Activated naive CD4-positive, alpha-beta T cell treated with Interleukin-2 at 50 U/mL for 16 hours (primary cell): ENCODE measurements around the gene CHMP6.
A peak's percentile ranks its signal among the peaks of the same experiment; 100 is the strongest.

ENCODE experiments used
- DNase-seq: peaks from one replicate; pipeline ENCODE4 v3.0.0-alpha.2; 2020

CHMP6 gene

DNA sequence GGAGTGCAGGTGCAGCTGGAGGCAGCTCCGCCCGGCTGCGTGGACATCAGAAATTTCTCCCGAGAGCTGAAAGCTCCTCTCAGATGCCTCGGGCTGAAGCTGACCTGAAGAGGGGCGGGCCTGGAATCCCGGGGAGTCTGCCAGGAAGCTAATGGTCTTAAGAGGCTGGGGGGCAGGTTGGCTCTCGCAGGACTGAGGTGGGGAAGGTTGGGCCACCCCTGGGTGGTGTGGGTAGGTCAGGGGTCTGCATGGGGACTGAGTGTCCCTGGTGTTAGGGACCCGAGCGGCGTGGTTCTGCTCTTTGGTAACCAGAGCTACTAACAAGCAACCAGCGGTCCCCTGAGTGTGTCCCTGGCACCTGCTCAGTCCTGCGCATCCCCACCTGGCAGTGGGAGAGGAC, 3.5 kb downstream of the CHMP6 start:
- DNase-seq, result no peak

DNA sequence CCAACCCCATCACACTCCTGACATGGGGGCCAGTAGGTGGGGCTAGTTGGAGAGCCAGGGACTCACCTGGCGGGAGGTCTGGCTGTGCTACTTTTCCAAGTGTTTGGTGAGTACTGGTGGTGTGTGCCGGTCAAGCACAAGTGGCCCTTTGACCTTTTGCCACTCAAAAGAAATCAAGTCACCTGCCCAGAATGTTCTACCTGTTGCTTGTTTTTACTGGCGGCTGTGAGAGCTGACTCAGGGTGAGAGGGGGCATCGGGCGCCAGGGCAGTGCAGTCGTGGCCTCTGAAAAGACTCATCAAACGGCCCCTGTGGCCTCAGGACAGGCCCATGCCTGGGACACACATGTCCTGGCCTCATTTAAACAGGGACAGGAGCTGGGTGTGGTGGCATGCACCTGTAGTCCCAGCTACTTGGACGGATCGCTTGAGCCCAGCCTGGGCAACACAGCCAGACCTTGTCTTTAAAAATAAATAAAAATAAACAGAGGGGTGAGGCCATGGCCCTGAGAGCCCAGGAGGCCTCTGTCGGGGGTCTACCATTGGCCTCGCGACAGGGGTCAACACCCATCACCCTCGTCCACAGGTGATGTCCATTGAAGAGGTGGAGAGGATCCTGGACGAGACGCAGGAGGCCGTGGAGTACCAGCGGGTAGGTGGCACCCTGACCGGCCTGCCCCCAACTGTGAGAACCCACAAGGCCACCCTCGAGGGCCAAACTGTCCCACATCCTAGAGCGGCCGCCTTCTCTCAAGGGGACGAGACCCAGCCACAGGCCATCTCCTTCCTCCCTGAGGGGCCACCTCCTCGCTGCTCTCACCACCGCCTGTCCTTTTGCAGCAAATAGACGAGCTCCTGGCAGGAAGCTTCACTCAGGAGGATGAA, 5.0 kb downstream of the CHMP6 start:
- no peak for DNase-seq

DNA sequence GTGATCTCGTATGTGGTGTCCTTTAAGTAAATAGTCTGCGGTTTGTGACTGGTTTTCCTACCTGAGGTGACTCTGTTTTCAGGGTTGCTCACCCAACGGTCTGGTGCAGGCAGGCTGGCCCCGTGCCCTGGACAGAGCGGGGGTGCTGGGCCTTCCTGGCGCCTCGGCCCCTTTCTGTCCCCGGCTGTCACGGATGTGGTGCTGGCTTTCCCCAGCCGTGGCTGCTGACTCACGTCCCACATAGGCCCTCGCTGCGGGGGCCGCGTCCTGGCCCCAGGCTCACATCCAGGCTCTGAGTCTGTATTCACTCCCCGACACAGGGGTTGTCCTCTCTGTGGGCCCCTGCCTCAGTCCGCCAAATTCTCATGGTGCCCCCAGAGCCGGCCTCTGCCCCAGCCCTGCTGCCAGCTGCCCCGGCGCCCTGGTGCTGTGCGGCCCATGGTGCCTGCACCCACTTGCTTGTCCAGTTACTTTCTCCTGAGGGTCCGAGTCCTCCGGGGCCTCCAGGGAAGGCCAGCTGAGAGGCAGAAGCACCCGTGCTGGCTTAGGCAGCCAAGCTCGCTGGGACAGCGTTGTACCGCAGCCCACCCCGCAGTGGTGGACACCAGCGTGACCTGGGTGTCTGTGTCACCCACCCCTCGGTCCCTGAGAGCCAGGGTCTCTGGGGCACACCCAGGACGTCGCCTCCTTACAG, 5.9 kb downstream of the CHMP6 start:
- DNase-seq, result no peak

DNA sequence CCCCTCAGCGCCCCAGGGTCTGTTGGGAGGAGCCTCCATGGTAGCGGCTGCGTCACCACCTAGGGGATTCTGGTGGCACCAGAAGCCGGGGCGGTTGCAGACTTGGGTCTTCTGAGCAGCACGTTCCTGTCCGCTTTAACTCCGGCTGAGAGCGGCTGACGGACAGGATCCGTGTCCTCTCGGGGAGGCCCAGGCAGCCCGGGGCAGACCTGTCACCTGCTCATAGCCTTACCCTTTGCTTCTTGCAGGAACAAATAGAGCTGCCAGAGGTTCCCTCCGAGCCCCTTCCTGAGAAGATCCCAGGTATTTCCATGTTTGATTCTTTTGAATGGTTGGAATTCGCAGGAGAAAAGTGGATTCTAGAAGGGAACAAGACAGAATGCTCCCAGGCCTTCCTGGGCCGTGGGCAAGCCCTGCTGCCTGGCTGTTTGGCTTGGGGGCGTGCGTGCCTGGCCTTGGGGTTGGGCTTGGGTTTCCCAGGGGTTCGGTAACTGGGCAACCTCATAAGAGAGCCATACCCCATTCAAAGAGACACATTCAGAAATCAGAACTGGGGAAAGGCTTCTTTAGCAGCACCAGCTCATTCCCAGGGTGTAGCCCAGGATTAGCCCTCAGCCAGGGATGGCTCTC, 6.6 kb downstream of the CHMP6 start:
- no peak for DNase-seq

DNA sequence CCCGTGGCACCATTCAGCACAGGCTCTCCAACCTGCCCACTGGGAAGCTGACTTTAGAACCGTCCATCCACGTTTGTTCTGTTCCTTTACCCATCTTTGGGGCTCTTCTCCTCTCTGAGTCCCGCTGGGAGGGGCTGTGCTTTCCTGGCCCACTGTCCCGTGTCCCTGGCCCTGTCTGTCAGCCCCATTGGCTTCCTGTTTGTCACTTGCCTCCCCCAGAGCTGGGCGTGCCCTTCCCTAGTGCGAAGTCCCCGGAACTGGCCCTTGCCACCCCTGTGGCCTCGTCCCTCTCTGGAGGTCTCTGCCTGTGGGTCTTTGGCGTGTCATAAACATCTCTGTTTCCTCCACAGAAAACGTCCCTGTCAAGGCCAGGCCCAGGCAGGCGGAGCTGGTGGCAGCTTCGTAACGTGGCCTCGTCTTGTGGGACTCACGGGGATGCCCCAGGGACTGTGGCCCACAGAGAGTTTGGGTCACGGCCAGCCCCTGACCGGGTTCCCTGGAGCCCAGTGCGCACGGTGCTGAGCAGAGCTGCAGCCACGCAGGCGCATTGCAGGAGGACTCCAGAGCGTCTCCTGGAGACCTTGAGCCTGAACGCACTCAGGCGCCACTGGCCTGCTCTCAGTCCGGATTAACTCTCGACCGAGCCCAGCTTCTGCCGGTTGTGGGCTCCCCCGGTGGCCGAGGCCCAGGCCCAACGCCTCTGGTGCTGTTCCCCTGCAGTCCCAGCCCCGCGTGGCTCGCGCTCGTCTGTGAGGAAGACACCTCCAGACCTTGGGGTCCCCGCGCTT, 7.3 kb downstream of the CHMP6 start:
- no peak for DNase-seq

DNA sequence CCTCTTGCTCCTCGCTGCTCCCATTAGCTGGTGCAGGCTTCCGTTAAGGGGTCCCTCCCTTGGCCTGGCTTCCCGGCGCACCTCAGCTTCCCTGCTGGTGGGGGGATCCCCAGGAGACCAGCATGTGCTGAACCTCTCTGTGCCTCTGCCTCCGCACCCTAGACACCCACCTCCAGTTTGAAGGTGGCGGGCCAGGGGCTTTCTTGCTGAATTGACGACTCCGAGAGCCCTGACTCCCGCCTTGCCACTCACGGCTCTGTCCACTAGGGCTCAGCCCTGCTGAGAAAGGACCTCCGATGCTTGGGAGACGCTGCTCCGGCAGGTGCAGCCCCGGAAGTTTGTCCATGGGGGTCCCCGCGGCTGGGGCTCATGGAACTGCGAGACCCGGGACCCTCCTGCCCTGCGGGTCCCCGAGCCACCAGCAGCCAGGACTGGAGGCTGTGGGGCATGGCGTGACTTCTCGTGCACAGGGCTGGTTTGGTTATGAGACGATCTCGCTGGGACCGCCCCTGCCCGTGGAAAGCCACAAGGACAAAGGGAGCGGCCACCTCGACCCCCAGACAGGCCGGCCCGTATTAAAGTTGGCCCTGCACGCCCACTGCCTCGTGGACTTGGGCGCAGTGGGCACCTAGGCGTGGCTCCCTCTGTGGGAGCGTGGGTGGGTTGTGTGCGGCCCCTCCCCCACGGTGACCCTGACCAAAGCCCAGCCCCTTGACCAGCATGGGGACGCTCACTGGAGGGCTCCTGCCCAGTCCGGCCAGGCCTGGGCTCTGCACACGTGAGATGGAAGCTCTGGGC, 8.1 kb downstream of the CHMP6 start:
- DNase-seq, result no peak

DNA sequence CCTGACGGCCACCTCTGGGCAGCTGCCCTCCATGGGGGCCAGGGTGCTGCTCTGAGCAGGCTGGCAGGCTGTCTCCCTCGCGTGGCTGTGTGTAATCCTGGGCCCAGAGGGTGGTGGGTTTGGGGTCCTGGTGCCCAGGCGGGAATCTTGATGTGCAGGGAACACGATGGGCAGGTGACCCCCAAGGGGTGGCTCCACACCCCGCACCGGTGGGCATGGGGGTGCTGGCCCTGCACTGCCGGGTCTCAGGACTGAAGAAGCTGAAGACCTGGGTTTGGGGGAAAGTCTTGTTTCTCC, 8.6 kb downstream of the CHMP6 start:
- no peak for DNase-seq

DNA sequence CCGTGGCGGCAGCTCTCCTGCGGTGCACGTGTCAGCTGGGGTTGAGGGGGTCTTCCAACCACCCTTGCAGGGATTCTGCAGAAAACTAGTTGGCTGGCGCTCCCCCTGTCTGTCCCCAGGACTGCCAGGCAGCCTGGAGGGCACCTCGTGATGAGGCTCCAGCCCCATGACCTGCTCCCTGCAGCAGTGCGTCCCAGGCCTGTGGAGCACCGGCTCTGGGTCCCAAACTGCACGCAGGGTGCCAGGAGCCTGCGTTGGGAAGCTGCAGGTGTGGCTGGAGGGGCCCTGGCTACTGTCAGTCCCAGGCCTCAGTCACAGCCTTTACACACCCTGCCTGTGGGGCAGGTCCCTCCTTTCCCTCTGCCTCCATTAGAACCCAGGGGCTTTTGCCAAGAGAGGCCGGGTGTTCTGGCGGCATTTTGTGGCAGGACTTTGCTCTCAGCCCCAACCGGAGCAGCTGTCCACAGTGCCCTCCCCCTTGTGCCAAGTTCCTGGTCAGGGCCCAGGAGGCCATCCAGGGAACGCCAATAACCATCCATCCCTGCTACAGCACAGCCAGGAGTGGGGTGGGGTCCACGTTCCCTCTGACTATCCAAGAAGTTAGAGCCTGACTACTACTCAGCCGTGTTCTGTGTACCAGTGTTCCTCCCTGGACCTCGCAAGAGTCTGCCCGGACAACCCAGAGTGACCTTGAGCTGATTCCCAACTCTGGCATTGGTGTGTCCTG, 9.2 kb downstream of the CHMP6 start:
- no peak for DNase-seq

DNA sequence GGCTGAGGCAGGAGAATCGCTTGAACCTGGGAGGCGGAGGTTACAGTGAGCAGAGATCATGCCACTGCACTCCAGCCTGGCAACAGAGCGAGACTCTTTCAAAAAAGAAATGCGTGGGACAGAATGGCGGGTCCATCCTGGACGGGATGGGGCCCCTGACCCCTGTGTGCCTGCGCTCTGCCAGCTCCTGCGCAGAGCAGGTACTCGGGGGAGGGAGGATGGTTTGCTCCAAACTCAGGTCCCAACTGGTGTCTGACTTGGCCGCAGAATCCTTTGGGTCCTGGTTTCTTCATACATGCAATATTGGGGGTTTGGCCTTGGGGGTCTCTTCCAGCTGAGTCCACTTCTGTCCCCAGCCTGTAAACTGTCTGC, 10.4 kb downstream of the CHMP6 start:
- DNase-seq, result no peak

DNA sequence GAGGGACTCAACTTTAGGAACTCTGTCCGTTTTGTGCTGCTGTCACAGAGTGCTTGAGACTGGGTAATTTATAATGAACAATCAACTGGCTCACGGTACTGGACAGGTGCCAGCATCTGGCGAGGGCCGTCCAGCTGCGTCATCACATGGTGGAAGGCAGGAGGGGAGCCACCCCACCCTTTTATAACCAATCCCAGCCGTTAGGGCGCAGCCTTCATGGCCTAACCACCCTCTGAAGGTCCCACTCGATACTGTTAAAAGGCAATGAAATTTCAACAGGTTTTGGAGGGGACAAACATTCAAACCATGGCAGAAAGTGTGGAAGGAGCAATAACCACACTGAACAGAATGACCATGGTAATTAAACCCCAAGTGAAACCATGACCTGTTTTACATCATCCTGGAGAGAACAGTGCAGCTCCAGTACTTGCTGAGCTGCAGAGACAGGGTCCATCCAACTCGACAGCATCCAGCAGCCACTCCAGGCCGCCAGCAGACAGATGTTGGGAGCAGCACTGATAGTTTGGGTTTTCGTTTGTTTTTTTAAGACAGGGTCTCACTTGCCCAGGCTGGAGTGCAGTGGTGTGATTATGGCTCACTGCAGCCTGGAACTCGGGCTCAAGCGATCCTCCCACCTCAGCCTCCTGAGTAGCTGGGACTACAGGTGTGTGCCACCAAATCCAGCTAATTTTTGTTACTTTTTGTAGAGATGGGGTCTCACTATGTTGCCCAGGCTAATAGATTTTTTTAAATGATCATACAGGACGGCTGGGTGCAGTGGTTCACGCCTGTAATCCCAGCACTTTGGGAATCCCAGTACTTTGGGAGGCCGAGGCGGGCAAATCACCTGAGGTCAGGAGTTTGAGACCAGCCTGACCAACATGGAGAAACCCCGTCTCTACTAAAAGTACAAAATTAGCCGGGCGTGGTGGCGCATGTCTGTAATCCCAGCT, 11.0 kb downstream of the CHMP6 start:
- no peak for DNase-seq

DNA sequence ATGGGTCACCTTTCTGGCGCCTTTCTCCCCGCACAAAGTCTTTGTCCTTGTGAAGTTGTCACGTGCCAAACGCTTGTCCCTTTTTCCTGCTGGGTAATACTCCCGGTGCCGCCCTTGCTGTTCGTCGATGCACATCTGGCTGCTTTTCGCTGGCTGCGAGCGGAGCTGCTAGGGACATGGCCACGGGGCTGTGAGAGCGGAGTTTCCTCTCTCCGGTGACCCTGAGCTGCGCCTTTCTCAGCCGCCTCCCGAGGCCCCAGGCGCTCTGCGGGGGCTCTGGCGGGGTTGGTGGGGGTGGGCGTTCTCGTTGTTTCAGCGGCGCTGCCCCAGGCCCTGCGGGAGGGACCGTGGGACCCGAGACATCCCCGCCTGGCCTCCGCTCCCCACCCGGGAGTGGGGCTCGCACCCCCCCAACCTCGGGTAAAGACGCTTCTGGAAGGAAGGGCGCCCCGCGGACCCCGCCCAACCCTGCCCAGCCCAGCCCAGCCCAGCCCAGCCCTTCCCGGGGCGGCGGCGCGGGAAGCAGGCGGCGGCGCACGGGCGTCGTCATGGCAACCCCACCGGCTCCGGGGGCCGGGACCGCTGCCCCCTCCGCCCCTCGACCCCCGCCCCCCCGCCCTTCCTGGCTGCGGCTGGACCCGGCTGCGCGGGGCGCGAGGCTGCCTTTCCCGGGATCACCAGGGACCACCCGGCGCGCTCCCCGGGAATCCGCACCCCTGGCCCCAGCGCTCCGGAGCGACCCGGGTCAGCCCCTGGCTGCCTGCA, 12.3 kb downstream of the CHMP6 start:
- peak; percentile 13 for DNase-seq

DNA sequence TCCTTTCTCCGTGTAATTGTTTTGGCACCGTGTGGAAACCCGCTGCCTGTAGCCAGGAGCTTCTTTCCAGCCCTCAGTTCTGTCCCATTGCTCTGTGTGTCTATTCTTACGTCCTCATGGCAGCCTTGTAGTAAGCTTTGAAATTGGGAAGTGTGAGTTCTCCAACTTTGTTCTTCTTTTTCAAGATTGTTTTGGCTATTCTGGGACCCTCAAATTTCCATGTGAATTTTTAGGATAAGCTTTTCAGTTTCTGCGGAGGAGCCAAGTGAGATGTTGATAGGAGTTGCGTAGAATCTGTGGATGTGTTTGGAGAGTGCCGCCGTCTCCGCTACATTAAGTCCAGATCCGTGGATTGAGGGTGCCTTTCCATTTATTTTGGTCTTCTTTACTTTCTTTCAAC, 15.2 kb downstream of the CHMP6 start:
- DNase-seq, result no peak

DNA sequence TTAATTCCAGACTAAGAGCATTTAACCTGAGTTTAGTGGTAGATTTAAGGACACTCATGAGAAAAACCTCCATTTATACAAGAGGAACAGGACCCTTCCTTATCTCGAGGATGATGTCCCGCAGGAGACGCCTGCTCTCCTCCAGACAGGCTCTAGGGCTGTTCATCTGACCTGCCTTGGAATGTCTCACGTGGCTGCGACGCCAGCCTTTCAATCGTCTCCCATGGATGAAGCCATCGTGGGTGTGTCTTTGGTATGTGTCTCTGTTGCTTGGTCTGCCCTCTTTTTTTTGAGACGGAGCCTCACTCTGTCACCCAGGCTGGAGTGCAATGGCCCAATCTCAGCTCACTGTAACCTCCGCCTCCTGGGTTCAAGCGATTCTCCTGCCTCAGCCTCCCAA, 16.5 kb downstream of the CHMP6 start:
- DNase-seq, result no peak

DNA sequence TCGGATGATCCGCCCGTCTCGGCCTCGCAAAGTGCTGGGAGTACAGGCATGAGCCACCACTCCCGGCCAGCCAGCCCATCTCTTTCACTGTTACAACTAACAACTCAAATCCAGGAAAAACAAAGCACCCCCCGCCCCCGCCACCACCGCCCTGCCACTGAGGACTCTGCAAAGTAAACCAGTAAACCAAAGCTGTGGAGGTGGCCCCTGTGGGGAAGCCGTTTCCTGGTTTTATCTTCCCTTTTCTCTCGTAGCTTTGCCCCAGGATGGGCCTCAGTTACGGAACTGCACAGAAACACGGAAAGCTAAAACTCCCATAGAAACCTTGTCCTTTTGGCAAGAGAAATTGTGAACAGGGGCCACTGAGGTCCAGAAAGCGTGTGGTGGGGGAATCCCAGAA, 17.5 kb downstream of the CHMP6 start:
- no peak for DNase-seq

DNA sequence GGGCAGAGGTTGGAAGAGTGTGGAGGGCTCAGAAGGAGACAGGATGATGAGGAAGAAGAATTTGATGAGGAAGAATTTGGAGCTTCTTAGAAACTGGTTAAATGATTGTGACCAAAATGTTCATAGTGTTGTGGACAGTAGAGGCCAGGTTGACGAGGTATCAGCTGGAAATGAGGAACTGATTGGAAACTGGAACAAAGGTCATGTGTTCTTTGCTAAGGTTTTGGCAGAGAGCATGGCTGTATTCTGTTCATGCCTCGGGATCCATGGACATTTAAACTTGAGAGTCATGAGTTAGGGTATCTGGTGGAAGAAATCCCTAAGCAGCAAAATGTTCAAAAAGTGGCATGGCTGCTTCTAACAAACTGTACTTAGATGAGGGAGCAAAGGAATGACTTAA, 19.3 kb downstream of the CHMP6 start:
- DNase-seq, result no peak

DNA sequence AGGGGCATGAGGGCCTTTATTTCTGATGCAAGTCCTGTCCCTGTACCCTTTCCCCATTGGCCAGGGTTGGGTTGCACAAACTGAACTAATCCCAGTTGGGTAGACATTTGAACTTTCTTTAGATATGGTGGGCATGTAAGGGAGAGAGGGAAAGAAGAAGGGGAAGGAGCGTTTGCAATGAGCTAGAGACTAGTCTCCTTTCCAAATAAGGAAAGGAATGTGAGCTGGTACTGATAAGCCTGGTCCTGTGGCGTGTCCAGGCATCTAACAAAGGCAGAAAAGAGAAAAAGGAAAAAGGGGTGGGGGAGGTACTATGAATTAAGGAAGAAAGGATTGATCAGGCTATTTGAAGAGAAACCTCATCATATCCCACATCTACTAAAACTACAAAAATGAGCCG, 20.3 kb downstream of the CHMP6 start:
- no peak for DNase-seq

DNA sequence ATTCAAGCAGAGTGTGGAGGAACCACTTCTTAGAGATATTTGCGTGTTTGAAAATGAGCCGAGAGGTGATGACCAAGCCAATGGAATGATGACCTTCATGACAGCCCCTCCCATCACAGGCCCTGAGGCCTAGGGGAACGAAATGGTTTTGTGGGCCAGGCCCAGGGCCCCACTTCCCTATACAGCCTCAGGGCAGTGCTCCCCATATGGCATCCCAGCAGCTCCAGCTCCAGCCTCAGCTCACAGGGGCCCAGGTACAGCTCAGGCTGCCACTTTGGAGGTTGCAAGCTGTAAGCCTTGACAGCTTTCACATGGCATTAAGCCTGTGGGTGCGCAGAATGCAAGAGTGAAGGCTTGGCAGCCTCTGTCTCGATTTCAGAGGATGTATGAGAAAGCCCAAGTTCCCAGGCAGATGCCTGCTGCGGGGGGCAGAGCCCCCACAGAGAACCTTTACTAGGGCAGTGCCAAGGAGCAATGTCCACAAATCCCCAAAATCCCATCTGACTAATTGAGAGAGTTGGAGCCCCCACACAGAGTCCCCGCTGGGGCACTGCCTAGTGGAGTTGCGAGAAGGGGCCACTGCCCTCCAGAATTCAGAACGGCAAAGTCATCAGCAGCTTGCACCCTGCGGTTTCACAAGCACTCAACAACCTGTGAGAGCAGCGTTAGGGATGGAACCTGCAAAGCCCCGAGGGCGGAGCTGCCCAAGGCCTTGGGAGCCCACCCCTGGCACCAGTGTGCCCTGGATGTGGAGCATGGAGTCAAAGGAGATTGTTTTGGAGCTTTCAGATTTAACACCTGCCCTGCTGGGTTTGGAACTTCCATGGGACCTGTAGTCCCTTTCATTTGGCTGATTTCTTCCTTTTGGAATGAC, 21.2 kb downstream of the CHMP6 start:
- DNase-seq, result no peak

DNA sequence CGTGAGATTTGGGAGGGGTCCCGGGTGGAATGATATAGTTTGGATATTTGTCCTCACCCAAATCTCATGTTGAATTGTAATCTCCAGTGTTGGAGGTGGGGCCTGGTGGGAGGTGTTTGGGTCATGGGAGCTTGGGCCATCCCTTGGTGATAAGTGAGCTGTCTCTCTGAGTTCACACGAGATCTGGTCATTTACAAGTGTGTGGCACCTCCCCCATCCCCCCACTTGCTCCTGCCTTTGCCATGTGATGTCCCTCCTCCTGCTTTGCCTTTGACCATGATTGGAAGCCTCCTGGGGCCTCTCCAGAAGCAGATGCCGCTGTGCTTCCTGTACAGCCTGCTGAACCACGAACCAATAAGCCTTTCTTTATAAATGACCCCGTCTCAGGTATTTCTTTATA, 22.0 kb downstream of the CHMP6 start:
- DNase-seq, result no peak

DNA sequence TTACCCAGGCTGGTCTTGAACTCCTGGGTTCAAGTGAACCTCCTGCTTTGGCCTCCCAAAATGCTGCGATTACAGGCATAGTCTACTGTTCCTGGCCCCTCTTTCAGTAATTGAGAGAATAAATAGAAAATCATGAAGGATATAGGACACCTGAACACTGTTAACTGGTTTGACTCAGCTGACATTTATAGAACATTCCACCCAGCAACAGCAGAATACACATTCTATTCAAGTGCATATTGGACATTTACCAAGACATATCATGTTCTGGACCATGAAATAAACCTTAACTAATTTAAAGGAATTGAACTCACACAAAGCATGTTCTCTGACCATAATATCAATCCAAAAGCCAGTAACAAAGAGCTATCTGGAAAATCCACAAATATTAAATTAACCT, 23.5 kb downstream of the CHMP6 start:
- DNase-seq, result no peak
